Choroid plexus epithelial cell (primary cell): ENCODE data around the gene HAPLN2.

Source experiments
- DNase-seq: peaks from one replicate; pipeline ENCODE4 v3.0.0-alpha.2; 2010; ENCODE audit warnings: low read depth
- H3K4me3 ChIP-seq: 2 replicates; pipeline ENCODE4 v1.5.1; 2011; ENCODE audit warnings: low read depth, mild to moderate bottlenecking, control low read depth, low read length, moderate library complexity
- TF ChIP-seq, protein P1 (sequence below): conservative IDR thresholded peaks from 2 replicates; pipeline ENCODE4 v1.5.1; 2011; ENCODE audit warnings: low read depth, mild to moderate bottlenecking, control low read depth, inconsistent platforms, low read length, moderate library complexity

The HAPLN2 gene

DNA sequence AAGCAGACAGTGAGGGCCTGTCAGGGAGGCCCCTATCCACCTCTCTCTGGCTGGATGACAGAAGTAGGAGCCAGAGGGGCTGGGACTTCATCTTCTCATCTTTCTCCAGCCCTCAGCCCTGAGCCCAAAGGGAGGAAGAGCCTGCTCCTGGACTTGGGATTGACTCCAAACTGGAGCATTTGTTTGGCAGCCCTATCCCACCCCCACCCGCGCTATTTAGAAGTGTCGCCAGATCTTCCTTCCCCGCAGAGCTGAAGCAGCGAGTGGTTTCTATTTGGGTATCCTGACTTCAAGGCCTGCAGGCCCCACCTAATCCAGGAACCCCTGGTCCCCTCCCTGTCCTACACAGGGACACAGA is 48.4 kb downstream of the HAPLN2 start:
- H3K4me3 ChIP-seq: no peak overlapping the region
- TF ChIP-seq, protein P1, sequence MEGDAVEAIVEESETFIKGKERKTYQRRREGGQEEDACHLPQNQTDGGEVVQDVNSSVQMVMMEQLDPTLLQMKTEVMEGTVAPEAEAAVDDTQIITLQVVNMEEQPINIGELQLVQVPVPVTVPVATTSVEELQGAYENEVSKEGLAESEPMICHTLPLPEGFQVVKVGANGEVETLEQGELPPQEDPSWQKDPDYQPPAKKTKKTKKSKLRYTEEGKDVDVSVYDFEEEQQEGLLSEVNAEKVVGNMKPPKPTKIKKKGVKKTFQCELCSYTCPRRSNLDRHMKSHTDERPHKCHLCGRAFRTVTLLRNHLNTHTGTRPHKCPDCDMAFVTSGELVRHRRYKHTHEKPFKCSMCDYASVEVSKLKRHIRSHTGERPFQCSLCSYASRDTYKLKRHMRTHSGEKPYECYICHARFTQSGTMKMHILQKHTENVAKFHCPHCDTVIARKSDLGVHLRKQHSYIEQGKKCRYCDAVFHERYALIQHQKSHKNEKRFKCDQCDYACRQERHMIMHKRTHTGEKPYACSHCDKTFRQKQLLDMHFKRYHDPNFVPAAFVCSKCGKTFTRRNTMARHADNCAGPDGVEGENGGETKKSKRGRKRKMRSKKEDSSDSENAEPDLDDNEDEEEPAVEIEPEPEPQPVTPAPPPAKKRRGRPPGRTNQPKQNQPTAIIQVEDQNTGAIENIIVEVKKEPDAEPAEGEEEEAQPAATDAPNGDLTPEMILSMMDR: no peak
- DNase-seq: no peak

DNA sequence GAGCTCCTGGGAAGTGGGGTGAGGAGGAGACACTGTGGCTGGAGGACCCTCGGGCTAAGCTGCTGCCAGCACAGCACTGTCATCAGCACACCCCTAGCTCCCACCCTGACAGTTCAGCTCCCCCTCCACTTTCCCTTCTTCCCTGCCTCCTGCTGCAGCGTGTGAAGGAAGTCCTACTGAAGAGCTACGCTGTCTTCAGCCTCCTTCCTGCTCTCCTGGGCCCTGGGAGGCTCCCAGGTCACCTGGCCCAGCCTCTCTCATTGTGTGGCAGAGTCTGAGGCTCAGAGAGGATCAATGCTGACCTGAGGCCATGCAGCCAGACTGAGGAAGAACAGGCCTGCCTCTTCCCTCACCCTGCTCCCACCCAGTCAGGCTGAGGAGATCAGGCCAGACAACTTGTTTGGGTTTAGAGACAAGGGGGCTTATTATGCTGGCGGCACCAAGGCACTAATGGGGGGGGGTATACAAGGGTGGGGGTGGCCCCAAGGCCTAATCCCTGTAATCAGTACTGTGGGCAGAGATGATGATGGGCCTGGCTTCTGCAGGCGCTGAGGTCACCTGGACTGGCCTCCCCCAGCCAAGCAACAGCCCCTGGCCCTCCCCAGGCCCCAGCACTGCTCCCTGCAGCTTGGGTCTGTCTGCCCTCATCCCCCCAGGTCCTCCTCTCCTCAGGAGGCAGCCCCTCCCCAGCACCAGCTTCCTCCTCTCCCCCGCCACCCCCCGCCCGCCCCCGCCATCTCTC is 48.9 kb downstream of the HAPLN2 start:
- no peak for DNase-seq
- no peak overlapping the region for H3K4me3 ChIP-seq
- TF ChIP-seq, protein P1: no peak

DNA sequence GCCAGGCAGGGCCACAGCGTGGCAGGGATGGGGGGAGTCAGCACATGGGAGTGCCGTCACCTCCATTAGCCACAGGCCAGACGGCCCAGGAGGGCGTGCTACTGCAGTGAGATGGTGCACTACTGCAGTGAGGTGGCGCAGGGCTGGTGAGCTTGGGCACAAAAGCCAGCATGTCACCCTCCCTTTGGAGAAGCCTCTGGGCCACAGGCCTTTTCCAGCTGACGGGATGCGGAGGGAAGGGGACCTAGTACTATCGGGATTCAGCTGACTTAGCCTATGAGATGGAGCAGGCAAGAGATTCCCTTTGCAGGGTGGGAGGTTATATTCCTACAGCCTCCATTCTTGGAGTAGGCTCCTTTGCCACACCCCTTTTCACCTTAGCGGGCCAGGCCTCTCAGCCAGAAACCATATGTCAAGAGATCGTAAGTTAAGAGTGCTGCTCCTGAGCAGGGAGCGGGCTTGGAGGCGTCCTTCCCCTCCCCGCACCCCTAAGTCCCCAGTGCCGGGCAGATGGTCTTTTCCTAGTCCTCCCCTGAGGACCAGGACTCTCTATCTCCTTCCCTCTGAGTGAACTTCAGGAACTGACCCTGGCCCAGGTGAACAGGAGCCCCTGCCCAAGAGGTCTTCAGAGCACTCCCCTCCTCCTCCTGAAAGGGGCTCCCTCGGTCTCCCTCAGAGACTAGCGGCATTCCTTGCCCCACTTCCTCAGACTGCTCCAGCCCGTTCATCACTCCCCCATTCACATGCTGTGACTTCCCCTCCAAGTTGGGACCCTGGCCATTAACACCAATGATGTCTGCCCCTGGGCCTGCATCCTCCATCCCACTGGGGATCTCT is 49.8 kb downstream of the HAPLN2 start:
- TF ChIP-seq, protein P1: no peak

DNA sequence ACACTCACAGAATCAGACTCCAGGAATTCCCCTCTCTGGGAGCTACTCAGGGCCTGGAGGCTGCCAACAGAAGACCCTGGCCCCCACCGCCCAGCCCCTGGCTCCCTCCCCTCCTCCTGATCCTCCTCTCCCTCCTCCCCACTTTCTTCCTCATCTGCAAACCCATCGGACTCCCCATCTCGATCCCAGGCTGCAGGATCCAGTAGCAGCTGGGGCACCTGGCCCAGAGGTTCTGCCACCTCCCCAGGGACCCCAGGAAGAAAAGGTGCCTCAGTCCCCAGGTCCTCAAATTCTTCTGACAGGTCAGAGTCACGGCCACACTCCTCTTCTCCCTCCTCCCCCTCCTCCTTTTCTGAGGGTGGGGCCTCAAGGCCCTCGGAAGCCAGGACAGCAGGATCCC is 50.6 kb downstream of the HAPLN2 start:
- H3K4me3 ChIP-seq: no peak overlapping the region
- DNase-seq: no peak
- TF ChIP-seq, protein P1: no peak

More for the DNA sequence above, 49.8 kb downstream of the HAPLN2 start:
- no peak for DNase-seq
- no peak overlapping the region for H3K4me3 ChIP-seq

DNA sequence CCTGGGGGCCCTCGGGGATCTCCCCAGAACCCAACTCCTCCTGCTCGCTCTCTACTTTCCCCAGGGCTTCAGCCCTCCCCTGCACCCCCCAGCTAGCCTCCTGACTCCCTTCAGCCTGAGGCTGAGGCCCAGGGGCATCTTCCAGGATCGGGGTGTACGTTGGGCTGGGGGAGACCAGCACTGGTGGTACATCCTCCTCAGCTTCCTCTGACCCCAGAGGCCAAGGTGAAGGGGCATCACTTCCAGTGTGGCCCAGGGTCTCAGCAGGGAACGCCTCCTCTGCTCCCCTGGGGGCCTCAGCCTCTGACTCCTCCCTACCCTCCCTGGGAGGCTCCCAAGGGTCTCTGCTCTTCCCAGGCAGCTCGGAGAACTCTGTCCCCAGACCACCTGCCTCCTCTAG is 51.1 kb downstream of the HAPLN2 start:
- TF ChIP-seq, protein P1: no peak
- H3K4me3 ChIP-seq: no peak overlapping the region
- no peak for DNase-seq

DNA sequence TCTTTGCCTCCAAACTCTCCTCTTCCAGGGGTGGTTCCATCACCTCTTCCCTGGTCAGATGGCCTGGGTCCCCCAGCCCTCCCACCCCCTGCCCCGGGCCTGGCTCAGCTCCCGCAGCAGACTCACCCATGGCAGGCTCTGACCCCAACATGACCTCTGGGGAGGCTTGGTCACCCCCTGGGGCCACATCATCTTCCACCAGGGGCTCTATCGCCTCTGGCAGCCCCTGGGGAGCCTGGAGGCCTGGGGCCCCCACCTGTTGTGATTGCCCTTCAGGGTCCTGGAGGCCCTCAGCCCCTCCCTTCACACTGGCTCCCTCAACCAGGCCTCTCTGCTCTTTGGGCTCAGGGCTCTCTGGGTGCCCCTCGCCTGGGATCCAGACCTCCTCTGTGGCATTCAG is 51.6 kb downstream of the HAPLN2 start:
- no peak for DNase-seq
- TF ChIP-seq, protein P1: no peak
- H3K4me3 ChIP-seq: no peak overlapping the region
